SKM-1 (cell line): ENCODE results near the gene UPK2.
A peak's percentile ranks its signal among the peaks of the same experiment; 100 is the strongest.

Source experiments
- DNase-seq: peaks from one replicate; lab custom pipeline; 2025; ENCODE audit not compliant: unreplicated experiment; lab: John Stamatoyannopoulos, UW

Gene UPK2

DNA sequence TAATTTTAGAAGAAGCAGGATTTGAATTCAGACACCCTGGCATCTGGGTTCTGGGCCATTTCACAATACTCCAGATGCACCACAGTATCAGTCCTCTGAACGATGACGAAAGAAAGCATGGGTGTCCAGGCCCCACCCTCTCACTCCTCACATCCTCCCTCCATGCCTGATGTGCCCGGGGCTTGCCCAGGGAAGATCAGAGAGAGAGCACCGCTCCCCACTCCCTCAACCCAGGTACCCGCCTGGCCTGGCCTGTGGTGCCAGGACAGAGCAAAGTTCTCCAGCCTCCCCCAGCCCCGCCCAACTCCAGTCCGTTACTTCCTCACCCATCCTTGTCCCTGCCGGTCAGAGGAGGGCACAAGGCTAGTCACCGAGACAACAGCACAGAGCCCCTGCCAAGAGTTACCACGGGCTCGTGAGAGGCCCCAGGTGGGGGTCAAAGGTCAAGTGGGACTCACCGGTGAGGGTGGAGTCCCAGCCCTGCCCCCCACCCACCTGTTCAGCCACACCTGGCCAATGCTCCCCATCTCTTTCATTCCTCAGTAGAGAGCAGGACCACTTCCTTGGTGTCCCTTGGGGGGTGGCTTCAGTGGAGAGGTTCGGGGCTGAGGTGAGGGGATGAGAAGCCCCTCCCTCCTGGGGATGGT, 38.5 kb upstream of the UPK2 start:
- peak; percentile 71 for DNase-seq

DNA sequence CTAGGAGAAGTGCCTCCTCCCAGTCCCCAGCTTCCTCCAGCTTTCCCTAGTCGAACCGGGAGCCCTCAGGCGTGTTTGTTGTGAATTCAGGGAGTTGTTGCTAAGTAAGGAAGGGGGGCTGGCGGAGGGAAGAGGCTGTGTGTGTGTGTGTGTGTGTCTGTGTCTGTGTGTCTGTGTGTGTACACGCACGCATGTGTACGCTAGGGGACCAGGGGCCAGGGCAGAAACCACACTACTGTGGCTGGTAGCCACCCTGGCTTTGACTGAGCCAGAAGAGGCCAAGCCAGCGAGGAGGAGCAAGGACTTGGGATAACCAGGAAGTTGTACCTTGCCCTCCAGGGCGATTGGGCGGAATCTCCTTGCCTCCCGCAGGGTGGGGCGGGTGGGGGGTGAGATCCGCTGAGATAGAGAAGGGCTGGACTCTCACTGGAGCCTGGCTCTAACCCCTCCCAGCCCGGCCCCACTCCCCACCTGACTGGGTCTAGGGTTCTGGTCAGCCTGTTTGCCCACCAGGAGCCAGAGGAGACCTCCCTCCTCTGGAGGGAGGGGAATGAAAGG, 37.9 kb upstream of the UPK2 start:
- no peak for DNase-seq

DNA sequence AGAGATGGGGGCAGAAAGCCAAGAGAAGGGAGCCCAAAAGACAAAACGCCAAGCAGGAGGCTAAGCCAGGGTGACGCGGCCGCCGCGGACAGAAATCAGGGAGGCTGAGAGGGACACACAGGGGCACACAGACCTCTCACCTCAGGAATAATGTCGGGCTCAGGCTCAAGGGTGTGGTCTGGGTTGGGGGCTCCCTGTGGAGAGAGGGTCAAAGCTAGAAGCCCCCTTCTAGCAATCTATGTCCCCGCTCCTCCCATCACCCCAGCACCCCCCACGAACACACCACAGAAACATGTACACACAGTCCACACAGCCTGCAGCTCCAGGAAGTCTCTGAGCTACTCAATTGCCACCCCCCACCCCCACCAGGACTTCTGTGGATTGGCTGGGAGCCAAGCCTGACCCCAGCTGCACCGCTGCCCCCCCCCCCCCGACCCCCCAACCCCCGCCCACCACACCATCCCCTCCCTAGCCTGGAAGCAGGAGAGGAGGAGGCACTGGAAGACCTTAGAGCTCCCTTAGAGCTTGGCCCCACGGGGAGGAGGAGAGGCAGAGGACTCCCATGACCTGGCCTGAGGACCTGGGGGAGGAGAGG, 37.3 kb upstream of the UPK2 start:
- DNase-seq = no peak

DNA sequence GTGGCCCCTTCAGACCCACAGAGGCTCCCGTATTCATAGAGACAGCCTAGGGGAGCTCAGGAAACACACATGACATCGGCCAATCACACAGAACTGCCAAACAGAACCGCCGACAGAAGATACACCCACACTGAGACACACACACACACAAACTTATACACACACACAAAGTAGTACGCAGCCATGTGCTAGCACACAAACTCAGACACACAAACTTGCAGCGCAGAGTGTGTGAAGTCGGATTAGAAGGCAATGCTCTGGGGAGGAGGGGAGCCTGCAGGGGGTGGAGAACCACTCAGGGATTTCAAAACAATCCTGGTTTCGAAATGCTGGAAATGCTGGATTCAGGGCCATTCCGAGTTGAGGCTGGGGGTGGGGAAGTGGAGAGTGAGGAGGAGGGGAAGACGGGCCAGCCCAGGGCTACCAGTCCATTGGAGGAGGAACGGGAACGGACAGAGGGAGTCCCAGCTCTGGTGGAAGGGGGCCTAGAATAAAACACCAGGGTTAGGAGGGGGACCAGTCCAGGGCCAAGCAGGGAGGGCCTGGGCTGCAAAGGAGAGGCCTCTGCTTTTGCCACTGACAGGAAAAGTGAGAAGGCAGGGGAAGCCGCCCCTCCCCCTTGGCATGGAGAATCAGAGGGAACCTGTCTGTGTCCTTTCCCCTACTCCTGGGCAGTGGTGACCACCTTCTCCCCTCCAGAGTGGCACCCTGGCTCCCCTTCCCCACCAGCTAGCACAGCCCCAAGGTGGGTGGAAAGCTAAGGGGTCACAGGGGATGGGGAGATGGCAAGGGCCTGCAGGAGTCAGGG, 34.8 kb upstream of the UPK2 start:
- peak; percentile 33 for DNase-seq

DNA sequence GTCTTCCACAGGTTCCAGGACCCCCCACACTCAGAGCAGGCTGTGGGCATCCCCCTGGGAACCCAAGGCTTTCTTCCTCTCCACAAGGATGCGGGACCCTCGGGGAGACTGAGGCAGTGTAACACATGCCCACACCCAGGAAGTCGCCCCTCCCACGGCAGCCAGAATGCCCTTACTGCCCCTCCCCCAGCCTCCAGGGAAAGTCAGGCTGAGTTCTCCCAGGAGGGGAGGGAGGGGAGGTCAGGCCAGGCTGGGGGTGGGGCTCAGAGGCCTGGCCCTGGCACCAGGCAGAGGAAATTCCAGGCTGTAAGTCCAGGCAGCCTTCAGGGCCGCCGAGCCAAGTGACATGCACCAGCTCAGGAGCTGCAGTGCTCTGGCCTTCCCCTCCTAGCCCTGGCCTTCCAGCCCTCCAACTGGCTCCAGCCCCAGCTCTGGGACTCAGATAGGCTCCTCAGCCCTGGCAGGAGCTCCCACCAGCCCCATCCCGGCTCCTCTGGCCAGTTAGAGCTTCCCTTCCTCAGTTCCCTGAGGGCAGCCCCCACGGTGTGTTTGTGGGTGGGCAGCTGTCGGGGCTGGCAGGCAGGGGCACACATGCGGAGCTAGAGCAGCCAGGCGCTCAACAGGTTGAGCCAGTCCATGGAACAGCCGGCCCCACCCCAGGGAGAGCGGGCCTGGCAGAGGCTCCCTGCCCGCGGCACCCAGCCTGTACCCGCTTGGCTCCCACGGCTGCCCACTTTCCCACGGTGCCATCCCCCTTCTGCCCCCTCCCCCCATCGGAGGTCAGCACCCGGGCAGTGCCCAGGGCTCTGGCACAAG, 34.0 kb upstream of the UPK2 start:
- DNase-seq = no peak

DNA sequence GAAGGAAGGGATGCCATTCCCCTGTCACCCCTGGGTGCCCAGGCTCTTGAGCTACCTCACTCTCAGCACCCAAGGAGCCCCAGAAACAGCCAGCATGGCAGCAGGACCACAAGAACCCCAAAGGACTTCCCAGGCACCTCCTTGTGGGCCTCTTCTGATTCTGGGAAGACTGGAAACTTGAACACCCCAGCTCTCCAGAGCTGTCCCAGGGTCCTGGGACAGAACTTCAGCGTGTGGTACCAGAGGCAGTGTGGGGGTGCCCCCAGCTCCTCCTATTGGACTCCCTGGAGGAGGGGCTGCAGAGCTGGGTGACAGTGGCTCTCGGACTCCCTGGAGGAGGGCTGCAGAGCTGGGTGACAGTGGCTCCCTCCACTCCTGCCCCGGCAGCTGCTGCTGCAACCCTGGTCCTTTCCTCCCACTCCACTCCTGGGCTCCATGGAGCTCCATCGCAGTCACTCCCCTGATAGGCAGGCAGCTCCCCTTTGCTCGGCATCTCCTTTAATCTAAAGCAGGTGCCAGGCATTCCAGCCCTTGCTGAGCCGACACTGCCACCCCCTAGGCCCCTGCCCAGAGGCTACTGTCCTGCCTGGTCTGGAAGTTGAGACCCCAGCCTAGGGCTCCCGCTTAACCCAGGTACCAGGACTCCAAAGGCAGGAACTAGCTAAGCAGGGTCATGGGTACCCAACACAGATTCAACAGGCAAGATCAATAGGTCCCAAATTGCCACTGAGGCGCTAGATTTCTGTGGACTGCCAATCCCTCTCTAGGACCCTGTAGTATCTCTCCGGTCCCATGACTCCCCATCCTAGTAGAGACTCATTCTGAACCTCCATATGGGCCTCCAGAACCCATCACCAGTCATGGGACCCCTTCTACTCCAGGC, 33.1 kb upstream of the UPK2 start:
- no peak for DNase-seq

DNA sequence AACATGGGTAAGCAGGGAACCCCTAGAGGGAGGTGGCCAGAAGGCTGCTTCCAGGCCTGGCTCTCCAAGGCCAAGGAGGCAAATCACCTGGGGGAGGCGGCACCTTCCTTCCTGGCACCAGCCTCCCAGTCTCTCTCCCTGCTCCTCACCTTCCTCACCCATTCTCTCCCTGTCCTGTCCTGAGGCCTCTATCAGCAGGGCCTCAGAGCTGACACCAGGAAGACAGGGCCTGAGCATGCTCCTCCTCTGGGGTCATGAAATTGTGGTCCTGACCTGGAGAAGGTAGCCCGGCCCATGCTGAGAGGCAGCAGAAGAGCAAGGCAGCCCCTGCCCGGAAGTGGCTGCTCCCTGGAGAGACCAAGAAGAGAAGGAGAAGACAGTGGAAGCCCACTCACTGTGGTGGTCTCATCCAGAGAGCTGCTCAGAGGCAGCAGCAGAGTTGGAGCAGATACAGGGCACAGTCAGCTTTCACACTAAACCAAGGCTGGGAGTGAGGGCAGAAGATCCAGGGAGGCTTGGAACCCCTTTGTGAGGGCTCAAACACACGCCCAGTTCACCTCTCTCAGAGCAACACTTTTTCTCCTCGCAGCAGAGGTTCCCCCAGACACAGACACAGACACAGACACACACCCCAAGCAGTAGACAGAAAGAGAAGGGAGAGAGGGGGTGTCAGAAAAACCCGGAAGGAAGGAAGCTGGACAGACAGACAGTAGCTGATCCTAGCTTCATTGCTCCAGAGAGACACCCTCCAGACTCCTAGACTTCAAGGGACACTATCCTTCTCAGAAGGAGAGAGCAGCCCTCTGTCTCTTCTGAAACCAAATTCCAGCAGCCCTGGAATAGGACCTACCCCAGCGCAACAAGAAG, 32.1 kb upstream of the UPK2 start:
- DNase-seq = no peak

DNA sequence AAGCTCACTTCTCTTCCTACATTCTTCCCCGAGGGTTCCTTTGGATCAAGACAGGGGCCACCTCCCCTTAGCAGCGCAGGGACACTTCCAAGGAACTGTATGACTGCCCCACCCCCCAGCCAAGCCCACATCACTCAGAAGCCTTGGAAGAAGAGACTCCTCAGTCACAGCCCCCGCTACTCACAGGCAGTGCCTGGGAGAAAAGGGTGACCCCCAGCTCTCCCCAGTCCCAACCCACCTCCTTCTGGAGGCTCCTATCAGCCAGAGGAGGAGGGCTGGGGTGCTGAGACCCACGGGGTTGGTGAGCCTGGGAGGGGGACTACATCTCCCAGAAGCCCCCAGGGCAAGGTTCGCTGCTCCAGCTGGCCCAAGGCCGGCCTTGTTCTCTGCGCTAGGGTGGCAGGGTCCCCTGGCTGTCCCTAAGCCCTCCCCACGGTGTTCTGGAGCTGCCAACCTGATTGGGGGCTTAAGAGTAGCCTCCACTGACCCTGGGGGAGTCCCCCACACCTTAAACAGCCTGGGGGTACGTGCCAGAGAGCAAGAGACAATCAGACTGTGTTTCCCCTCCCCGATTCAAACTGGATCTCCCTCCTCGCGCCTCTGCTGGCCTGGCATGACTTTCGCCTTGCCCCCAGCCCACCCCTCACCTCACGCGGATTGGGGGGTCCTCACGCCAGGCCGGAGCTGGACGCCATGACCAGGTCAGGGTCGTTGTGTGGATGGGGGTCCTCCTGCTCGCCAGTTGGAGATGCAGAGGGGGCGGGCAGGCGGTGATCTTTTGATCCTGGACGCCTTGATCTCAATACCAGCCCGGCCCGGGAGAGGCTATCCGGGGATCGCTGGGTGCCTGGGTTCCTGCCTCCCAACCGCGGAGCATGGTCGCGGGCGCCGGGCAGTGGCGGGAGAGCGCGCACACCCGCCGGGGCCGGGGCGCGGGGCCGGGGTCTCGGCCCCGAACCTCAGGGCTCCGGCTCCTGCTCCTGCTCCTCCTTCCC, 31.2 kb upstream of the UPK2 start:
- DNase-seq = no peak

DNA sequence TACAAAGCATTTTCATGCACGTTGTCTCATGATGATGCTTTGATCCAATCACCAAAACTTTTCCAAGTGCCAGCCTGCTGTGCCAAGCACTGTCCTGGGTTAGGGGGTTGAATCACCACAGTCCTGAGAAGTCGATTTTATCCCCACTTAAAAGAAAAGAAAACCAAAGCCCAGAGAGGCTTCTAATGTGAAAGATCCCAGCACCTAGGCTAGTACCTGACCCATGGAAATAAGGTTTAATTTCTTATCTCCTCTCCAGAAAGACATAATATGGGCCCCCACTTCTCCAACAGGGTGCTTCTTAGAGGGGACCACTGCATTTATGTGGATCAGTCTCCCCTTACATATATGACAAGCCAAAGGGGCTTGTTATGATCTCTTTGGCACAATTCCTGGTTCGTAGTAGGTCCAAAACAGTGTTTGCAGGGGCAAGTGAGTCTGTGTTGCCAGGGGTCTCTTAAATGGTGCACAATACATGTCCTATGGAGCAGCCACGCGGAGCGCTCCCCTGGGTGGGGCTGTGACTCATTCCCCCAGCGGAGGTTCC, 28.5 kb upstream of the UPK2 start:
- no peak for DNase-seq

DNA sequence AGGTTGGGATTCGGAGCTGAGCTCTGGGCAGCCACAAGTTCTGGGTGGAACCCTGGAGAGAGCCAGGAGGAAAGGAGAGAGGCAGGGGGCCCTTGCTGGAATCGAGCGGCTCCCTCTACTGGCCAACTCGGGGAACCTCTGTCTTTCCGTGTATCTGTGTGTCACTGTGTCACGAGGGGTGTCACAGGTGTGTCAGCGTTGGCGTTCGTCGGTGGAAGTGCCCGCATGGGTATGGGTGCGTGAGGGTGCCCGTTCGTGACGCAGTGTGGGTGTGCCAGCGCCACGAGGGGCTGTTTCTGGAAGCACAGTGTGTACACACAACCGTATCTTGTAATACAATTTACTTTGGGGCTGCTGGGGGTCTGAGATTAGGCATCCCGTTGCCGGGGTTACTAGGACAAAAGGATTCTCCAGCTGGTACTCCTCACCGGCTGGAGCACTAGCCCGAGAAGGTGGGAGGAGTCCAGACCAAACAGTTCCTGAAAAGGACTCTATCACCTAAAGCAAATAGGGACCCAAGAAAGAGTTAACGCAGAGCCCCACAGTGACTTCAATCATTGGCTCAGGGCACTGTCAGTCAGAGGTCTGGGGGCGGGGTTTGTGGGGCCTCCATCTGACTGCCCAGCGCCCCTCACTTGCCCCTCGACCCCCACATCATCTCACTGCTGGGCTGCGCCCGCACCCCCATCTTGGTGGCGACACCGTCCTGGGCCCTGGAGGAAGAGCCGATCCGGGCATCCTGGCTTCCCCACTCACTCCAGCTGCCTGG, 27.8 kb upstream of the UPK2 start:
- peak; percentile 90 for DNase-seq

DNA sequence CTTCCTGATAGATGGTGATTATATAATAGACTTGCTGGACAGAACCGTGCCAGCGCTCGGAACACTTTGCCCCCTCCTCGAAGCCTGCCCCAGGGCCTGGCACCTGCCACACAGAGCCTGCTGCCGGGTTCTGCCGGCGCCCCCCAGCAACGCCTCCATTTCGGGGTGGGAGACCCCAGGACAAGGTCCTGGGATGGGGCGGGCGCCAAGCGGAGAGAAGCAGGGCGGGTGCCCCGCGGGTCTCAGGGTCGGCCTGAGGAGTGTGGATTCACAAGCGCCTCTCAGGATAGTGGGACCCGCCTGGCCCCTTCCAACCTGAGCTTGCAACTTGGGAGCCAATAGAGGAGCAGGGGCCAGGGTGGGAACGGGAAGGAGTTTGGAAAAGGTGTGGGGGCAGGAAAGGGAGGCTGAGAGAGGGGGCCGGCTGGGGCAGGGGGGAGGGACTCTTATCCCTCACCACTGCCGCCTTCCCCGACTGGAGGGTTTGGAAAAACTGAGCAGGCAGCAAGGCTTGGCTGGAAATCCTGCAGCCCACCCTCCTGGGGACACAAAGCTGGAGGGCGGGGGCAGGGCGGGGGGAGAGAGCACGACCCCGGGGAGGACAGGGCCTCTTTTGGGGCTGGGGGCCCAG, 27.1 kb upstream of the UPK2 start:
- DNase-seq = no peak

DNA sequence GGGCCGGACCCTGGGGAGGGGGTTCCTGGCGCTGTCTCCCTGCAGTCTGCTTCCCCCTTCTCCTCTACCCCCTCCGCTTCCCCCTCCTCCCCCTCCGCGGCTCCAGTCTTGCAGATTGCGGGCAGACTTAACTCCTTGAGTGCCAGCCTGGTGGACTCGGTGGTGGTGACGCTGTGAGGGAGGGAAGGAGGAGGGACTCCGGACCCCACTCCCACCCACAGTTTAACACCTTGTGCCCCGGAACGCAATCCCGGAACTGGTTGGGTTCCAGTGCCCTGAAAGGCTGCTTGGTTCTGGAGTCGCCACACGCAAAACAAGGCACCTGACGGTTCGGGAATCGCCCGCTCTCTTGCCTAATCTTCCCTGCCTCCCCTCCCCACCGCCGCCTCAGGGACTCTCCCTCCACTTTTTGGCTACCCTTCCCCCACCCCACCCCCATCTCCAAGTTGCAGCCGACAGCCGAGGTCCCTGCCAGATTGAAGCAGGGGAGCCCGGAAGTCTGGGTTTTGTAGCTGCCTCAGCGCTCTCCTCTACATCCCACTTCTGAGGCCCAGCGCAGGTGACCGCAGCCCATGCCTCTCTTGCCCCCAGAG, 26.5 kb upstream of the UPK2 start:
- DNase-seq = peak; percentile 78

DNA sequence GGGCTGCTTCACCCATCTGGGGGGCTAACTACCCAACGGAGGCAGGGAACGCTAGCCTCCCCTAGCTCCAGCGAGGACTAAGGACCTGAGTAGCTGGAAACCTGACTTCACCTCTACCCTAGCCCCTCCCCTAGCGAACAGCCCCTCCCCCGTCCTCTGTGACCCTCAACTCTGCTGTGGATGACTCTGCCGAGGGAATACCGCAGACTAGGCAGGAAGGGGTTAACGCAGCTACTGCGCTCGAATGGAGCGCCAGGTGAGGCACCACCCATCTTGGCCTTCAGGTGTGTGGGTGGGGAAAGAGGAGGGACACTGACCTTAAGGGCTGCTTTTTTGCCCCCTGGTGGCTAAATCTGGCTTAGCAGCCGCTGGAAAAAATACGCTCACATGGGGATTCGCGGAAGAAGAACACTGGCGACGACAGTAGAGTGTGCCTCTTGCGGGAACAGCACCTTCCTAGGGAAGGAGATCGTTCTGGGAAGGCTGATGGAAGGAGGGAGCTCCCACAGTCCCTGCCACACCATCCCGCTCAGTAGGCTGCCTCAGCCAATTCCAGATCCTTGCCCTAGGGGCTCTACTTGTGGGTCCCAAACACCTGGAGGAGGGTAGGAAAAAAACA, 25.9 kb upstream of the UPK2 start:
- peak; percentile 78 for DNase-seq

DNA sequence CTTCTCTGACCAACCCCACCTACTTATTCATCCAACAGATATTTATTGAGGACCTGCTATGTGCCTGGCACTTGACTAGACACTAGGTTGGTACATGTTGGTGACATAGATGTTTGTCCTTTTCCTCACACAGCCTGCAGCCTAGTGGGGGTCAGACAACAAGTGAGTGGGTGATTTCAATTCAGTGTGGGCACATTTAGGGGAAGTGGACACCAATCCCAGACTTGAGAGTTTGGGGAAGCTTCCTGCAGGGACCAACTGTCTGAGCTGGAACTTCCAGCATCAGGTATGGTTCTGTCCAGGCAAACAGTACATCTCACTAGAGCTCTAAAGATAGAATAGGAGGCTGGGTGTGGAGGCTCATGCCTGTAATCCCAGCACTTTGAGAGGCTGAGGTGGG, 24.5 kb upstream of the UPK2 start:
- DNase-seq = no peak

DNA sequence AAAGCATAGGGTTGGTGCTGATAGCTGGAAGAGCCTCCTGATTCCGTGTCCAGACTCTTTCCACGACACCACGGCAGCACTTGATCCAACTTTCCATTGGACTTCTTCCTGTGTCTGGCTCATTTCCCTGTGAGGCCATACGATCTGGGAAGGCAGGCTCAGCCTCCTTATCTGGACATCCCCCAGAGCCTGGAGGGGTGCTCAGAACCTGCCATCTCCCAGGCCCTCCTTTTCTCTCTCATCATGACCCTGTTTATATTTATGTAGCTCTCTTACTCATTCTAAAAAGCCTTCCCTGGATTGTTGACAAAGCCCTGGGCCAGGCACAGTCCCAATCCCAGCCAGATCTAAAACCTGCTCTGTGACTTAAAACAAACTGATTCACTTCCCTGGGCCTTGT, 22.6 kb upstream of the UPK2 start:
- DNase-seq = no peak

DNA sequence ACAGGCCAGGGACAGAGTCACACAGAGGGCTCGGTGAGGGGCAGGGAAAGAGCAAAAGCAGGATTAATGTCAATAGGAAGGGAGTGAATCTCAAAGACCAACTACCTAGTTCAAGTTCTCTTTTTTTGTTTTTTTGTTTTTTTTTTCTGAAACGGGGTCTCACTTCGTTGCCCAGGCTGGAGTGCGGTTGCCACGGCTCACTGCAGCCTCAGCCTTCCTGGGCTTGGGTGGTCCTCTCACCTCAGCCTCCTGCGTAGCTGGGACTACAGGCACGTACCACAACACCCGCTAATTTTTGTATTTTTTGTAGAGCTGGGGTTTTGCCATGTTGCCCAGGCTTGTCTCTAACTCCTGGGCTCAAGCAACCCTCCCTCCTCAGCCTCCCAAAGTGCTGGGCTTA, 20.7 kb upstream of the UPK2 start:
- DNase-seq = no peak
